ENCODE results near the gene TCTA.

GRCh38 chr3:49412632-49413337 is 562 bp downstream of the TCTA start:
- TF ChIP-seq CTCF (conservative IDR thresholded peaks at IDR 0.05; ENCODE audit: low read depth, low read length) (no peak), EZH2 (IDR thresholded peaks at IDR 0.05; ENCODE audit: low read length, unreplicated experiment) (no peak)

Data from PC-3 (cell line).